NCI-H748 treated with DMSO at 0.1 percent for 48 hours (cell line): Measurements from ENCODE around the gene CASP9.
"Not testable (repeated sequence)": the region's sequence is repeated elsewhere in the genome, so short reads cannot be mapped to it uniquely, and the experiment has no call there.

ENCODE experiments used
- DNase-seq: peaks from one replicate; lab custom pipeline; 2025; lab: John Stamatoyannopoulos, UW

The CASP9 gene

GRCh38 chr1:15469361-15469760, 54.7 kb downstream of the CASP9 start:
- no peak for DNase-seq

GRCh38 chr1:15468145-15468544, 55.9 kb downstream of the CASP9 start:
- DNase-seq = no peak

- not testable (repeated sequence) for DNase-seq
Observed at GRCh38 chr1:15466955-15467625, 56.9 kb downstream of the CASP9 start.

- no peak for DNase-seq
Observed at GRCh38 chr1:15465674-15466073, 58.3 kb downstream of the CASP9 start.

- not testable (repeated sequence) for DNase-seq
Observed at GRCh38 chr1:15463926-15464322, 60.1 kb downstream of the CASP9 start.

GRCh38 chr1:15463064-15463800, 60.8 kb downstream of the CASP9 start:
- DNase-seq = not testable (repeated sequence)

GRCh38 chr1:15460708-15461095, 63.3 kb downstream of the CASP9 start:
- DNase-seq = no peak

GRCh38 chr1:15459771-15460707, 64.0 kb downstream of the CASP9 start:
- no peak for DNase-seq

- not testable (repeated sequence) for DNase-seq
Observed at GRCh38 chr1:15458388-15458787, 65.6 kb downstream of the CASP9 start.

- DNase-seq = no peak
Observed at GRCh38 chr1:15457585-15457984, 66.4 kb downstream of the CASP9 start.

GRCh38 chr1:15456313-15456954, 67.6 kb downstream of the CASP9 start, which contains the start of gene CELA2A:
TSS of gene CELA2A (plus strand) at chr1:15456732. CDS start at chr1:15456754, 22 bp downstream.
- no peak for DNase-seq

GRCh38 chr1:15455522-15455921, 68.5 kb downstream of the CASP9 start:
- DNase-seq = no peak

GRCh38 chr1:15454256-15454655, 69.8 kb downstream of the CASP9 start:
- no peak for DNase-seq

- DNase-seq = no peak
Observed at GRCh38 chr1:15453734-15454133, 70.3 kb downstream of the CASP9 start.

- no peak for DNase-seq
Observed at GRCh38 chr1:15452866-15453571, 71.0 kb downstream of the CASP9 start.

GRCh38 chr1:15452216-15452615, 71.8 kb downstream of the CASP9 start:
- DNase-seq = no peak

- DNase-seq = no peak
Observed at GRCh38 chr1:15451014-15451722, 72.8 kb downstream of the CASP9 start.

GRCh38 chr1:15449567-15449966, 74.4 kb downstream of the CASP9 start:
- DNase-seq = no peak

GRCh38 chr1:15448877-15449462, 75.0 kb downstream of the CASP9 start:
- DNase-seq = no peak

GRCh38 chr1:15446212-15446611, 77.8 kb downstream of the CASP9 start:
- DNase-seq = no peak
